ENCODE data around the gene ALDH4A1.

Gene ALDH4A1

GRCh38 chr1:18902523-18903290 is at the start of gene ALDH4A1:
Gene ALDH4A1, minus strand, starts transcription at chr1:18902555. Its CDS starts 32 bp downstream, at chr1:18902523.
- peak; percentile 100 for DNase-seq (ENCODE audit: low spot score)

- DNase-seq (ENCODE audit: low spot score): no peak
These were observed 49.5 kb upstream of the ALDH4A1 start for GRCh38 chr1:18951818-18952391.

GRCh38 chr1:18951416-18951815 is 49.1 kb upstream of the ALDH4A1 start:
- no peak for DNase-seq (ENCODE audit: low spot score)

GRCh38 chr1:18950401-18951026 is 48.2 kb upstream of the ALDH4A1 start:
- no peak for DNase-seq (ENCODE audit: low spot score)

- peak; percentile 61 for DNase-seq (ENCODE audit: low spot score)
These were observed 47.5 kb upstream of the ALDH4A1 start for GRCh38 chr1:18949686-18950400.

- peak; percentile 79 for DNase-seq (ENCODE audit: low spot score)
These were observed 46.7 kb upstream of the ALDH4A1 start for GRCh38 chr1:18948913-18949685.

- DNase-seq (ENCODE audit: low spot score): no peak
These were observed 45.9 kb upstream of the ALDH4A1 start for GRCh38 chr1:18948048-18948912.

GRCh38 chr1:18947570-18947969 is 45.2 kb upstream of the ALDH4A1 start:
- DNase-seq (ENCODE audit: low spot score): no peak

- no peak for DNase-seq (ENCODE audit: low spot score)
These were observed 44.4 kb upstream of the ALDH4A1 start for GRCh38 chr1:18946550-18947381.

- DNase-seq (ENCODE audit: low spot score): no peak
These were observed 43.1 kb upstream of the ALDH4A1 start for GRCh38 chr1:18945401-18945849.

- no peak for DNase-seq (ENCODE audit: low spot score)
These were observed 42.5 kb upstream of the ALDH4A1 start for GRCh38 chr1:18944810-18945209.

GRCh38 chr1:18943914-18944572 is 41.7 kb upstream of the ALDH4A1 start:
- DNase-seq (ENCODE audit: low spot score): no peak

GRCh38 chr1:18943162-18943561 is 40.8 kb upstream of the ALDH4A1 start:
- DNase-seq (ENCODE audit: low spot score): no peak

GRCh38 chr1:18942340-18942739 is 40.0 kb upstream of the ALDH4A1 start:
- no peak for DNase-seq (ENCODE audit: low spot score)

- DNase-seq (ENCODE audit: low spot score): no peak
These were observed 39.1 kb upstream of the ALDH4A1 start for GRCh38 chr1:18941221-18942141.

GRCh38 chr1:18940303-18941020 is 38.1 kb upstream of the ALDH4A1 start:
- DNase-seq (ENCODE audit: low spot score): no peak

Measured in AG08395 (cell line).